SU-DHL-6 (cell line): ENCODE data around the gene HOXC10.

ENCODE experiments used
- CTCF ChIP-seq: fragments of 200-600 bp; sonication (generic); IDR thresholded peaks from one replicate; pipeline ENCODE4 v1.5.1; 2017; ENCODE audit warnings: antibody characterized with exemption, mild to moderate bottlenecking, low read length, moderate library complexity; ENCODE audit not compliant: insufficient read depth, poor library complexity, severe bottlenecking
- EZH2phosphoT487 ChIP-seq: fragments of 200-600 bp; sonication (generic), shearing (Covaris generic); conservative IDR thresholded peaks from 2 replicates; pipeline ENCODE4 v1.6.1; 2018; ENCODE audit warnings: mild to moderate bottlenecking, antibody characterized with exemption, low read length, moderate library complexity, mixed read lengths

- no peak for TF ChIP-seq CTCF
- no peak for TF ChIP-seq EZH2phosphoT487
Observed at GRCh38 chr12:53991077-53991460, 6.1 kb downstream of the HOXC10 start.
